NCI-H1930 (cell line): ENCODE results near the gene RABAC1.

Experiments
- DNase-seq, 2 experiments: peaks; one replicate each; lab custom pipeline; 2025; lab: John Stamatoyannopoulos, UW

The RABAC1 gene

DNA sequence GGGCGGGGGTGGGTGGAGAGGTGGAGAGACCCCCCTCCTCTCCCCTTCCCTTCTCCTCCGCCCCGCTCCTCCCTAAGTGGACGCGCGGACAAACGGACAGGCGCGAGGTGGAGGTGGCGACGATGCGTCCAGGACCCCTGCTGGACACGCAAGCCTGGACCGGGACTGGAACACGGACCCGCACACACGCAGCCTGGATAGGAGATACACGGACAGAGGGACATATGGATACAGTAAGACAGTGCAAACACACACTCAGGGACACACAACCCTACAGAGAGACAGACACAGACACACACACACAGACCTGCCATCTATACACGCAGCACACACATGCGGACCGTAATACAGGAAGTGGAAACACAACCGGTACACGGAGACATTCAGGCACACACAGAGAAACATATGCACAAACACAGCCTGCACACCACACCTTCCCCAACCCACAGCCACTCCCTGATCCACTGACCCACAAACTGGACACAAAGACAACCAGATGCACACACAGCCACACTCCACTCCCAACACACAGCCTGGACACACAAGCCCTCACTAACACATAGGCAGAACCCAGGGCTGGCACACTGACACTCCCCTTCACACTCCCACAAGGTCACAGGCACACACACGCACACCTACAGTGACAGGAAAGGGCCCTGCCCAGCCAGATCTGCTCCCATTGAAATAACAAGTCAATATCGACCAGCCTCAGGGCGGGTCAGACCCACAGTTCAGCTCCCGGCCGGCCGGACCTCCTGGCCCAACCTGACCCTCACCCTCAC, 30.2 kb downstream of the RABAC1 start:
- DNase-seq, result no peak

DNA sequence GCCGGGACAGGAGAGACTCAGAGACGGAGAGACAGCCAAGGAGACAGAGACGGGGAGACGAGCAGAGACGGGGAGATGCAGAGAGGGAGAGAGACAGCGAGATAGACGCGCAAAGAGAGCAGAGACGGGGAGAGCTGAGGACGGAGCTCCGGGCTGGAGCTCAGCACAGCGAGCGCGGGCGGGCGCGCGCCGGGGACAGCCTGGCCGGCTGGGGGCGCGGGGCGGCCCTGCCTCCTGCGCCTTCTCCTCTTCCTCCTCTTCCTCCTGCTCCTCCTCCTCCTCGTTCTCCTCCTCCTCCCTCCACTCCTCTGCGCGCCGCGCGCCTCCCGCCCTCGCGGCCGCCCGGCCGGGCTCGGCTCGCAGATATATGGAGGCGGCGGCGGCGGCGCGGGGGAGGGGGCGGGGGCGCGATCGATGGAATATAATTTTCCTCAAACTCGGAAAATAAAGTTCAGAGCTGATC, 30.9 kb downstream of the RABAC1 start, which contains the start of gene ERFL:
TSS of gene ERFL (minus strand) at position 229 of the 463 bp plus-strand sequence. CDS start 15,530 bp downstream, outside the sequence.
- peak in 1 of 2 experiments; percentile 23 for DNase-seq

DNA sequence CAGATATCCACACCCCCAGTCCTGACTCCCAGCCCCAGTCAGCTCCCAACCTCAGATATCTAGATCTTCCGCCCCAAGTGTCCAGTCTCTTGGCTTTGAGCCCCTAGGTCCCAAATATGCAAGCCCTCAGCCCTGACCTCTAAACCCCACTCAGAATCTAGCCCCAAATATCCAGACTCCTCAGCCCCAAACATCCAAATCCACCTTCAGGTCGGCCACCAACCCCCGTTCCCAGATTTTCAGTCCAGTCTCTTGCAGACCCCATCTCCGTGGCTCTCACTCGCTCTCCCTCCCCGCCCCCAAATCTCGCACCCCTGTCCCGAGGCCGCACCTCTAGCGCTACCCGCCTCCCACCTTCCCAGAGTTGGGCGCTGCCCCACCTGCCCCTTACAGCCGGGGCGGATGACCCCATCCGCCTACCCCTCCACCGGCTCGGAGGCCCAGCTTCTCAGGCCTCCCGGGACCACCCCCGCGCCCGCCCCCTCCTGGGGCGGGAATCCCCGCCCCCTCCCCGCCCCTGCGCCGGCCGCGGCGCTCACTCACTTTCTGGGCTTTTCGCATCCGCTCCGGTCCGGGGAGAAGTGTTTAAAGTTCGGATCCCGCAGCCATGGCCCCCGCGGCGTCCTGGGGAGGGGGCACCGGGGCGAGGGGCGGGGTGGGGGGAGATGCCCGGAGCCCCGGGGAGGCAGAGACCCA, 31.5 kb downstream of the RABAC1 start:
- DNase-seq, result no peak

DNA sequence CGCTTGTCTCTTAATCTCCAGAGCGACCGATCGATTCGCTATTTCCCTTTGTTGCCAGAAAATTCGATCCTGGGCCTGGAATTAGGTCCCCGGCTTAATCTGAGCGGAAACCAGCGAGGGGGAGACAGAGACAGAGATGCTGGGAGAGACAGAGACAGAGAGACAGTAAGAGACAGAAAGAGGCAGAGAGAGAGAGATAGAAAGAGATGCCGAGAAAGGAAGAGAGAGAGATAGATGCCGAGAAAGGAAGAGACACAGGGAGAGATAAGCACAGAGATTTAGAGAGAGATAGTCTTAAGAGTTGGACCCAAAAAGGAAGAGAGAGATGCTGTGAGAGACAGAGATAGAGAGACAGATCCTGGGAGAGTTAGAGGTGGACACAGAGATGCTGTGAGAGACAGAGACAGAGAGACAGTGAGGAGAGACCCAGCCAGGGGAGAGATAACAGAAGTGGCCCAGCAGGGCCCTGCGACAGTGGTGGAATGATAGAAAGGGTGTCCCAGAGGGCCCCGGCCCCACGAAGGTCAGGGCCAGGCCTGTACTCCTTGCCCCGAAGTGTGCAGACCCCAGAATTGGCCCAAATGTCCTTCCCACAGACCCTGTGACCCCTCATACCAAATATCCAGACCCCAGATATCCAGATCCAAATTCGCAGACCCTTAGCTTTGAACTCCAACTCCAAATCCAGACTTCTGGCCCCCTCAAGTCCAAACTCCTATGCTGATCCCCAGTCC, 32.2 kb downstream of the RABAC1 start:
- DNase-seq, result no peak

DNA sequence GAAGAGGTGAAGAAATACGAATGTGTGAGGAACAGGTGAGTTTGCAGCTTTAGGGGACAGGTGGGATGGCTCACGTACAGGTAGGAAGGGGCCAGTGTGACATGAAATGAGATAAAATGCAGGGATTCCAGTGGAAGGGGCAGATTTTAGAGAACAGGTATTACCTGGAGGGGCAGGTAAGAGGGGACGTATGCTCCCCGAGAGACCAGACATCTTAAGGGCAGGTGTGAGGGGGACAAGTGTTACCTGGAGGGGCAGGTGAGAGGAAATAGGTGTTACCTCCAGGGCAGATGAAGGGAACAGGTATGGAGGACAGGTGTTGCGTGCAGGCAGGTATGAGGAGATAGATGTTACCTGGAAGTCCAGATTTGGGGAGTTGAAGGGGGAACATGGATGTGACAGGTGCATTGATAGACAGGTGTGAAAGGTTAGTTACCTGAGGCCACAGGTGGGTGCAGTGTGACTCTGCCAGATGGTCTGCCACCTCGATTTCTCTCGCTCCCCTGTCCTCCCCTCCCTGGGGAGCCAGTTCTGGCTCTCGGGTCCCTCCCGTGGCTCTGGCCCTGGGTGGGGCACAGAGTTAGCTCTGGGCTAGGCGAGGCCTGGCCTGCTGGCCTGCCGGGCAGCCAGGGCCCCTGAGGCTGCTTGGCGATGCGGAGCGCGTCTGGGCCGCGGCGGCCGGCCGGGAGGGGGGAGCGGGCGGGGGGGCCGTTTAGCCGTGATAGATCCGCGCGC, 32.9 kb downstream of the RABAC1 start:
- DNase-seq, result no peak

DNA sequence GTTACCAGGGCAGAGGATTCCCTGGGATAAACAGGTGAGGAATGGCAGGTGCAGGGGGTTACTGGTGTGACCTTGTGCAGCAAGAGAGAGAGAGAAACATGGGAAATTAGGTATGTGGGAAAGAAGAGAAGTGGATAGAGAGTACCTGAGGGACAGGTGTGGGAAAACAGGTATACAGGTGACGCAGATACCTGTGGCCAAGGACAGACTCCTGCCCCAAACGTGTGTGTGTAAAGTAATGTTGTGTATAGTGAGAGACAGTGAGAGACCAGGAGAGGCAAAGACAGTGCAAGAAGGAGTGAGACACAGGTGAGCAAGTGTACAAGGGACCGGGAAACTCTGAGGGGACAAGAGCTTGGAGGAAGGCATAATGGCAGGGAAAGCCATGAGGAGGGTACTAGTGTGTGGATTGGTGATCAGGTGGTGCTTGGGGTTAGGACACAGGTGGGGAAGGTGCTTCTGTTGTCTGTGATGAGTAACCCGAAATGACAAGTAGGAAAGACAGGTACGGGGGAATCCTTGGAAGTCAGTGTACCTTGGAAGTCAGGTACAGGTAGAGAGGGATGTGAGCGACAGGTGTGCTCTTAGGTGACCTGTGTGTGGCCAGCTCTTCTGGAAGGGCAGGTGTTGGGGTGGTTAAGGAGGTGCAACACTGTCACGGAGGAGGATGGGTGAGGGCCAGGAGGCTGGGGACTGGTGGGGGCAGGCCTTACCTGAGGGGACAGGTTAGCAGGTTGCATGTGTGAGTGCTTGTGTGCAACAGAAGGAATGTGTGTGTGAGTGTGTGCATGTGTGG, 33.7 kb downstream of the RABAC1 start:
- no peak for DNase-seq

DNA sequence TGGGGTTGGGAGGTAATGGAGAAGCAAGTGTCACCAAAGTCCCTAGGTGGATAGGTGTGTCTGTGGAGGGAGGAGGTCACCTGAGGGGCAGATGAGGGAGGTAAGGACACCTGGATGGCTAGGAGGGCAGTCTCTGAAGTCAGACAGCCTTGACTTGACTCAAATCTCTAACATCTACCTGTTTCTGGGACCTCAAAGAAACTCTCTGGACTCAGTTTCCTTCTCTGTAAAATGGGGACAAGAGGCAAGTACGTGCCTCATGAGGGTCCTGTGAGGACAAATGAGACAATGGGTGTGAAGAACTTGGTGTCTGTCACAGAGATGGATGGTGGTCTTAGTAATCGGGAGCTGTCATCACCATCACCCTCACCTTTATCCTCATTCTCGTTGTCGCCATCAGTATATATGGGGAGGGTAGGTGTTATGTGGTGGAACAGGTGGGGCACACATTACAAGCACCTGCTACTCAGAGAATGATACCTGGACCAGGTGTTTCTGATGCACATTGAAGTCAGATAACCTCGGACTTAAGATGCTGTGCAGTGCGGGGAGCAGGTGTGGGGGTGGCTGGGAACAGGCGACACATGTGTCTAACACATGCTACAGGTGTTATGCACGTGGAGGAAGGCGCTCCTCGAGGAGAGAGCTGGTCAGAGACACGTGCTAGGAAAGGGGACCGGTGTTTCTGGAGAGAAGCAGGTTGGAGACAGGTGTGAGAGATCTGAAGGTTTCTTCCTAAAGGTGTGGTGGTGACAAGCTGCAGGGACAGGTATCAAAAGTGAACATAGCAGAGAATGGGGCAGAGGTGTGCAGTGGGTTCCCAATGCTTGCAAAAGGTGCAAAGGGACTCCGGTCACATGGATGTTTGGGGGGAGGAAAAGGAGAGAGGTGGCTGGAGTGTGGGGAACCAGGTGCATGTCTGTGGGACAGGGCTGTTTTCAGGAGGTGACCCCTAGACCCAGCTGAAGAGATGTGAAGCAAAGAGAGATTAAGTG, 34.7 kb downstream of the RABAC1 start:
- DNase-seq, result peak in 1 of 2 experiments; percentile 22

DNA sequence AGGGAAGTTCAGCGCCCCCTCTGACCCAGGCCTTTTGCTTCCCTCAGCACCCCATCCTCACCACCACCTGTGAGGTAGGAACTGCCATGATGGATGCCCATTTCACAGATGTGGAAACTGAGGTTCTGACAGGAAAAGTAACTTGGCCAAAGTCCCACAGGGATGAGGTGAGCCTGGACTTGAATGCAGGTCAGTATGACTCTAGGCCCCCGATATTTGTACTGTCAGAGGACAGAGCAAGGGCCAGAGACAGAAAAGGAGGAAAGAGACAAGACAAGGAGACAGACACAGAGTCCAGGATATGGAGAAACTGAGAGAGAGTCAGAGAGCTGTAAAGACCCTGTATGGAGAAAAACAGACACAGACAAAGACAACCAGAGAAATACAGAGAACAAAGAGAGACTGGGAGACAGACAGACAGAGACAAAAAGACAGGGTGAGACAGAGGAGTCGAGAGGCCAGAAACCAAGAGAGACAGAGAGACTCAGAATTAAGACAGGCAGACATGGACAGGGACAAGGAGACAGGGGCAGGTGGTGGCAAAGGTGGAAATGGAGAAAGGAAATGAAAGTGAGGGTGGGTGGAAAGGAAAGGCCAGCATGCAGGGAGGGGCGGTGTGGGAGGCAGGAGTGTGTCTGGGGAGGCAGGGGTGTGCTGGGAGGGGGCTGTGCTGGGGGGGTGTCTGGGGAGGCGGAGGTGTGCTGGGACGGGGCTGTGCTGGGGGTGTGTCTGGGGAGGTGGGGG, 35.9 kb downstream of the RABAC1 start:
- no peak for DNase-seq

DNA sequence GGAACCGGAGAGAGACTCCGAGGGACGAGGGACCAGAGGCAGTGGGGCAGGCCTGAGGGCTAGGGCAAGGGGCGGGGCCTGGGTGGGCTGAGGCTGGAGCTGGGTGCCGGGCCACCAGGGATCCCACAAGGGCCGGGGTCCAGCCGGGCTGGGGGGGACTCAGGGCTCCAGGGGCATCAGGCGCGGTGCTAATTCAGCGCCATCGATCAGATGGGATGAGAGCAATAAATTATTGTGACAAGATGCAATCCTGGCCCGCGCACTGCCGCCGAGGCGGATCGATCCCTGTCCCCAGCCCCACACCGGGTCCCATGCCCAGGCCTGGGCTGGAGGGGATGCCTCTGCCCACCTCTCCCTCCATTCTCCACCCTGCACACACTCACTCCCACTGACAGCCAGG, 36.5 kb downstream of the RABAC1 start:
- no peak for DNase-seq

DNA sequence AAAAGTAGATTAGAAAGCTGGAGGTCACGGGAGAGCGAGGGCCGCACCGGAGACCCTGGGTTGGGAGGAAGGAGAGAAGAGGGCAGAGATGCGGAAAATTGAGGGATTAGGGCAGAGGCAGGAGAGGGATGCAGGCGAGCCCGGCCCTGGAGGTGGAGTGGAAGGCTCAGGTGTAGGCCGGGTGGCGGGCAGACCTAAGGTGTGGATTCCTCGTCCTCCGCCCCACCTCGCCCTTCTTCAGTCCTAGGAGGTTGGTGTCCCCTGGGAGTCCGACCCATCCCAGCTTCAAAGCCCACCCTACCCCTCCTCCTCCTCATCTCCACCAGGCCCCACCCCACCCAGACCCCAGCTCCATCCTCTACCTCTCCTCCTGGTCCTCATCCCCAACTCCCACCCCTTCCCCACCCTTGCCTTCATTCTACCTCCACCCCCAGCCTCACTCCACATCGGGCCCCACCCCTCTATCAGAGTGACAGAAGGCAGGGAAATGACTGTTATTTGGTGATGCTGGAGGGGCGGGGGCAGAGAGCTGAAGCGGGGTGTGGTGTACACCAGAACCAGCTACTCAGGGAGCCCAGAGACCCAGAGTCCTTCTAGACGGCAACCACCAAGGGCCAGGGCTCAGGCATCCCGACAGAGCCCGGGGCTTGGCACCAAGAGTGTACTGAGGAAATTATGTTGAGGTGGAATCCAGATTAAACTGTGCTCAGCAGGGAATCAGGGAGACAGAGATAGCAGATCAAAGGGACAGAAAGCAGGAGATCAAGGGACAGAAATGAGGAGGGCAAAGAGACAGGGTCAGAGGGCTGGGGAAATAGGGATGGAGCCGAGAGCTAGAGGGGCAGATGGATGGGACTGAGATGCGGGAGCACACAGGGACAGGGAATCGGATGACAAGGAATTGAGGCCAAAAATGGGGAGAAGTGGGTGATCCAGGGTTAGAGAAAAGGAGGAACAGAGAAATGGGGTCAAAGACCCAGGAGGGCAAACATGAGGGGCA, 37.2 kb downstream of the RABAC1 start:
- no peak for DNase-seq

DNA sequence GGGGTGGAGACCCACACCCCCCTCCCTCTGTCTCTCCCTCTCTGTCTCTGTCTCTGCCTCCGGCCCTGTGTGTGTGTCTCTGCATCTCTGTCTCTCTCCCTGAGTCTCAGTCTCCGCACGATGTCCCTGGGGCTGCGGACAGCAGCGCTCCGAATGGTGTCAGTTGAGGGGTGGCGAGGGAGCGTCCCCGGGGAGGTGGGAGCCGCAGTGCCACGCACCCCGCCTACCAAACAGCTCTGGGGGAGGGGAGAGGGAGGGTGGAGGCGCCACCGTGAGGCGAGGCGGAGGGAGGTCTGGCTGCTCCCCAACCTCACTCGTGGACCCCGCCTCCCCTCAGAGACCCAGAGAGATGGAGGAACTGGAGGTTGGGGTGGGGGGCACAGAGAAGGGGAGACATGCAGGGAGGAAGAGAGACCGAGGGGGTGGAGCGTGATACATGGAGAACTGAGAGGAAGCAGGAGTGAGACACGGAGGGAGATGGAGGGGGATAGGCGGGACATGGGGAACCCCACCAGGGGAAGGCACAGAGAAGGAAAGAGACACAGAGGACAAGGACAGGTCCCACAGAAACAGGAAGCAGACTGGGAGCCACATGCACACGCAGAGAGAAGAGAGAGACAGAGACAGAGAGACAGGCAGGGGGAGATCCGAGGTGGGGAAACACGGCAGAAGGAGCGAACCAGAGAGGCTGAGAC, 38.1 kb downstream of the RABAC1 start:
- DNase-seq, result no peak

DNA sequence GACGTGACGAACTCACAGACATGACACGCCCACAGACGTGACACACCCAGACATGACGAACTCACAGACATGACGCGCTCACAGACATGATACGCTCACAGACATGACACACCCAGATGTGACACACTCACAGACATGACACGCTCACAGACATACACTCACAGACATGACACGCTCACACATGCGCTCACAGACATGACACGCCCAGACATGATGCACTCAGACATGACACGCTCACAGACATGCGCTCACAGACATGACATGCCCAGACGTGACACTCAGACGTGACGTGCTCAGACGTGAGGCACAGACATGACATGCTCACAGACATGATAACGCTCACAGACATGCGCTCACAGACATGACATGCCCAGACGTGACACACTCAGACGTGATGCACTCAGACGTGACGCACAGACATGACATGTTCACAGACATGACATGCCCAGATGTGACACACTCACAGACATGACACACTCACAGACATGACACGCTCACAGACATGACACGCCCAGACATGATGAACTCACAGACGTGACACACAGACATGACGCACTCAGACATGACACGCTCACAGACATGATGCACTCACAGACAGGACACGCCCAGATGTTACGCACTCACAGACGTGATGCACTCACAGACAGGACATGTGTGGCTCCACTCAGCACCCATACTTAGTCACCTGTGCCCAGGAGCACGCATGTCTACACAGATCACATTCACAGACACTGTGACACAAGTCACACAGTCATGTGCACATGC, 39.0 kb downstream of the RABAC1 start:
- no peak for DNase-seq

DNA sequence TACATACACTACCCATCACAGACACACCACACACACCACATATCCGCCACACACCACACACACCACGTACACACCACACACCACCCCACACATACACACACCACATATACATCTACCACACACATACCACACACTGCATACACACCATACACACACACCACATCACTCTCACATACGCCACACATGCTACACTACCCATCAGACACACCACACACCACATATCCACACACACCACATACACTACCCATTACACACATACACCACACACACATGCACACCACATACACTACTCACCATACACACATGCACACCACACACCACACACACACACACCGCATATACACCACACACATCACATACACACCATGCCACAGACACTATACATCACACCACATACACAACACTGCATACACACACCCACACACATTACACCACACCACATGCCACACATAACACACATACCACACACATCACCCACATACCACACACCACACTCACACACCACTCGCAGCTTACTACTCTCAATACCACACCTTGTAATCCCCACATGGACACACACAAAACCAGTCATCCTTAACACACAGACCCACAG, 40.4 kb downstream of the RABAC1 start:
- DNase-seq, result no peak

DNA sequence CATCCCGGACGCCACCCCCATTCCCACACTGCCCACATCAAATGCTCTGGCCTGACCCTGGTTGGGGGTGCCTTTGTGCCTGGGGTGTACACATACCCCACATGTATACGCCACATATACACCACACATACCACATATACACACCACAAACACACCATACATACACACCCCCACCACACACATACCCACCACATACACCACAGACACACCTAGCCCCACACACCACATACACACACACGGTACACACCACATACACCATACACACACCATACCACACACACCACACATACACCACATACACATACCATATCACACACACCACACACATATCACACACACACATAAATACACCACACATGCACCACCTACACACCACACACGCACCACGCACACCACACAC, 41.0 kb downstream of the RABAC1 start:
- no peak for DNase-seq

DNA sequence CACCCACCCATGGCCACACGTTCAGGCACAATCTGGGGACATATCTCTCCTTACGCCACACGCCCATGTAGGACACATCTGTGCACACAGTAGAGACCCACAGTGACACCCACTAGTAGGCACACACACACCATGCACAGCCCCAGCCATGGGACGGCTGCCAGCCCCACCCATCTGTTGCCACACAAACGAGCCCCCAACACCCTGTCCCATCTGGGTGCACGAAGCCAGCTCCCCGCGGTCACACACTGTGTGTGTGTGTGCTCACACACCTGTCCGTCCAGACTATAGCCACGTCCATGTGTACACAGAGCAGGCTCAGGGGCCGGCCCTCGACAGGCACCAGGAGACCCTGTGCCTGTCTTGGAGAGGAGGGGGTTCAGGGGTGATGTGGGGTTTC, 41.4 kb downstream of the RABAC1 start:
- DNase-seq, result no peak

DNA sequence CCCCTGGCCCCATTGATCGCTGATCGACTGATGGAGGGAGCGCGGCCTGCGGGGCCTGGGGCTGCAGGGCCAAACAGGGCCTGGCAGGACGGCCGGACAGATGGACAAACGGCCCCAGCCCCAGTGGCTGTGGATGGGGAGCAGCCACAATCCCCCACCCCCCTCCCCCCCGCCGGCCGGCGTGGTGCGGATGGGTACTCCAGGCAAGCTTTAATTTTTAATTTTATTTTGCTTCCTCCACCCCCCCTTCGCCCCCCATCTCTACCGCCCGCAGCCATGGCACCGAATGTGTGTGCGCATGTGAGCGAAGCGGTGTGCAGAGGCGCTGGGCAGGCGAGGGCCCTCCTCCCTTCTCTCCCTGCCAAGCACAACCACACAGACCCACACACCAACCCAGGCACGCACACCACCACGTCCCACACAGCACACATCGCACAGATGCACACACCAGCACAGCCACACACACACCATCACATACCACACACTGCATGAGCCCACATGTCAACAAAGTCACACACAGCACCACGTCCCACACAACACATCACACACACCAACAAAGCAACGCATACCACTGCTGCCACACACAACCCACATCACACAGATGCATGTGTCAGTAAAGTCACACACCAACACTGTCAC, 43.2 kb downstream of the RABAC1 start:
- no peak for DNase-seq
